ENCODE measurements around the gene PARVG. TPM values are rescaled to one million over a fixed set of nuclear protein-coding genes. Genes with fewer than 3 reads are reported as not detected.

The PARVG gene
- polyA plus RNA-seq, 4 donors: 1.1 to 7.0 (median 5.5) TPM

- H3K36me3 ChIP-seq (ENCODE audit: control insufficient read depth in 3 of 3, insufficient read depth in 2 of 3, low read depth in 1 of 3, low read length in 3 of 3): no peaks in the 10 kb centered on the region
- DNase-seq (no peak), FAIRE-seq (no peak)
- no peaks in the 10 kb centered on the region for H3K27me3 ChIP-seq (ENCODE audit: control insufficient read depth in 3 of 3, insufficient read depth in 3 of 3, low read length in 3 of 3)
- 77 to 83% (median 81%) methylated on average over 21 of the region's 21 CpGs for WGBS, 3 donors
- no peaks in the 10 kb centered on the region for H3K4me1 ChIP-seq (ENCODE audit: control insufficient read depth in 3 of 3, insufficient read depth in 2 of 3, low read depth in 1 of 3, low read length in 2 of 3)
- no peak overlapping the region for H3K27ac ChIP-seq (ENCODE audit: low read depth in 1 of 3, low read length in 2 of 3)
- H3K9me3 ChIP-seq (ENCODE audit: control insufficient read depth in 2 of 2, insufficient read depth in 1 of 2, low read depth in 1 of 2, low read length in 1 of 2): peaks cover 0 to 2% of the 10 kb centered on the region in 2 donors
- no peak overlapping the region for H3K4me3 ChIP-seq (ENCODE audit: low read depth in 1 of 3, low read length in 3 of 3)
Observed at GRCh38 chr22:44219101-44219870, 38.6 kb downstream of the PARVG start.

DNA sequence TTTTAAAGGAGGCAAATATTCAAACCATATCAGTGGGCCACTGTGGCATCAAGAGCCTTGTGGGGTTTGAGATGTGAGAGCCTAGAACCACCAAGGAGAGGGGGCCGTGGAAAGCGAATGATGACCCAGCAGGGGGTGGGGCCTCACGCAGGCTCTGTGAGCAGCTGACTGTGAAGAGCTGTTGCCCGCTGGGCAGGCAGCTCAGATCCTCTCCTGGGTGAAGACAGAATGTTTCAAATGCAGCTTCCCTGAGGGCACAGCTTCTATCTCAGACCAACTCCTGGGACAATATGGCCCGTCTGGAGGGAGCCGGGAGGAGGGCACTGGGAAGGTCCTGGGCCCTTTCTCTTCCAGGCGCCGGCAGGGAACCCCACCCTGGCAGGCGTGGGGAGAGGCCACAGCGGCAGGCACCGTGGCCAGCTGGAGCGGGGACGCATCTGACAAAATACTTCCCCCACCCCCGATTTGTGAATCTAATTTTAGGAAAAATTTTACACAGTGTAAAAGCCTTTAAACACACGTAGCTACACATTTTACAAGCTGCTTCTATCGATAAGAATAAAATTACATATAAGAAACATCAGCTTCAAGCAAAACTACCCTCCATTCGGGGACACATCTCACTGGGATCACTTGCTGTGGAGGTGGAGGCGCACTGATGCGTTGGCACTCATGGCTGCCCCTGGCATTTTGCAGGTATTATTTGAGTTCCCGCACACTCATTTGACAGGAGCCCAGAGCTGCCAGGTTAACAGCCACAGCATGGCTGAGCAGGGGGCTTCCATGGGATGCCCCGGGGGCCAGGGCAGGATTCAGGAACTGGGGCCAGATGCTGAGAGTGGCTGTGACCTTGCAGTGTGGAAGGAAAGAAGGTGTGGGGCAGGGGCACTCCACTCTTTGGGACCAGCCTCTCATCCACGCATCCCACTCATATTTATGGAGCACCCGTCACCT lies 40.3 kb downstream of the PARVG start:
- H3K36me3 ChIP-seq (ENCODE audit: control insufficient read depth in 3 of 3, insufficient read depth in 2 of 3, low read depth in 1 of 3, low read length in 3 of 3): no peaks in the 10 kb centered on the region
- H3K4me3 ChIP-seq (ENCODE audit: low read depth in 1 of 3, low read length in 3 of 3): no peak overlapping the region
- H3K27me3 ChIP-seq (ENCODE audit: control insufficient read depth in 3 of 3, insufficient read depth in 3 of 3, low read length in 3 of 3): no peaks in the 10 kb centered on the region
- no peak overlapping the region for H3K27ac ChIP-seq (ENCODE audit: low read depth in 1 of 3, low read length in 2 of 3)
- no peak for FAIRE-seq
- H3K9me3 ChIP-seq (ENCODE audit: control insufficient read depth in 2 of 2, insufficient read depth in 1 of 2, low read depth in 1 of 2, low read length in 1 of 2): no peaks in the 10 kb centered on the region
- DNase-seq: no peak
- H3K4me1 ChIP-seq (ENCODE audit: control insufficient read depth in 3 of 3, insufficient read depth in 2 of 3, low read depth in 1 of 3, low read length in 2 of 3): no peaks in the 10 kb centered on the region
- WGBS, 3 donors: 76 to 78% (median 78%) methylated on average over 23 of the region's 23 CpGs

DNA sequence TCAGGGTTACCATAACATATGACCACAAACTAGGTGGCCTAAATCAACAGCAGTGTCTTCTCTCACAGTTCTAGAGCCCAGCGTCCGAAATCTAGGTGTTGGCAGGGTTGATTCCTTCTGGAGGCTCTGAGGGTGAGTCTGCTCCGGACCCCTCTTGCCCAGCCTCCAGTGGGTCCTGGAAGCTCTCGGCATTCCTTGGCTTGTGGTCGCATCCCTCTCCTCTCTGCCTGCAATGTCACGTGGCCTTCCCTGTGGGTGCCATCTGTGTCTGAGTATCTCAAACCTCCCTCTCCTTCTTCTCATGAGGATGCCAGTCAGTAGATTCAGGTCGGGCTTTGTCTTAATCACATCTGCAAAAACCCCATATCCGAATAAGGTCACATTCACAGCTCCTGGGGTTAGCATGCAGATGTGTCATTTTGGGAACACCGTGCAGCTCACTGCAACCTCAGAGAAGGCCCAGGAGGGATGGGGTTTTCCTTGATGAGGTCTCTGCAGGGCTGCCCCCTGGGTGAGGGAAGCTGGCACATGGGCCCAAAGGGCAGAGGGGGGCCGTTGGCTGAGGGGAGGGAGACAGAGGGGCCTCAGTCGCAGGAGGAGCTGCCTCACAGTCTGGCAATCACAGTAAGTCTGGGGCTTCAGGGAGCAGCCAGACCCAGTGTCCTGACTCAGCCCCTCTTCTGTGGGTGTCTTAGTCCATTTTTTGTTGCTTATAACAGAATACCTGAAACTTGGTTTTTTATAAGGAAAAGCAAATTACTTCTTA lies 41.2 kb downstream of the PARVG start:
- no peak for DNase-seq
- FAIRE-seq: no peak
- H3K4me1 ChIP-seq (ENCODE audit: control insufficient read depth in 3 of 3, insufficient read depth in 2 of 3, low read depth in 1 of 3, low read length in 2 of 3): no peaks in the 10 kb centered on the region
- no peaks in the 10 kb centered on the region for H3K36me3 ChIP-seq (ENCODE audit: control insufficient read depth in 3 of 3, insufficient read depth in 2 of 3, low read depth in 1 of 3, low read length in 3 of 3)
- H3K27me3 ChIP-seq (ENCODE audit: control insufficient read depth in 3 of 3, insufficient read depth in 3 of 3, low read length in 3 of 3): no peaks in the 10 kb centered on the region
- H3K9me3 ChIP-seq (ENCODE audit: control insufficient read depth in 2 of 2, insufficient read depth in 1 of 2, low read depth in 1 of 2, low read length in 1 of 2): no peaks in the 10 kb centered on the region
- 83 to 91% (median 84%) methylated on average over 11 of the region's 11 CpGs for WGBS, 3 donors
- no peak overlapping the region for H3K4me3 ChIP-seq (ENCODE audit: low read depth in 1 of 3, low read length in 3 of 3)
- H3K27ac ChIP-seq (ENCODE audit: low read depth in 1 of 3, low read length in 2 of 3): no peak overlapping the region

DNA sequence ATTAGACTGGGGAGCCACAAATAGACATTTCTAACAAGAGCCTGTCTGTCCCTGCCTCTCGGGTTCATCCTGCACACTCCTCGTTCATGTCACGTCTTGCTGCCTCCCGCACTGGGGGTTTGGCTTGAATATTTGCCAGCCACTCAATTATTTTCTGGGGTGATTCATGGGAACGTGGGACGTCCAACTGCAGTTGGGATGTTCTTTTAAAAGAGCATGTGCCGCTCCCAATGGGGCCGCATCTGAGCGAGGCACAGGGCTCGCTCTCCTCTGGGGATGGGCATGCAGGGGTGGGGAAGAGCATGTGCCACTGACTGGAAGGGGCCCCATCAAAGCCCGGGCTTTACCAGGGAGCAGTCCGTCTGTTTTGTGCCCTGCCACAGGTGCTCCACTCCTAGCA lies 43.4 kb downstream of the PARVG start:
- 55 to 59% (median 57%) methylated on average over 12 of the region's 12 CpGs for WGBS, 3 donors
- FAIRE-seq: no peak
- DNase-seq: no peak

DNA sequence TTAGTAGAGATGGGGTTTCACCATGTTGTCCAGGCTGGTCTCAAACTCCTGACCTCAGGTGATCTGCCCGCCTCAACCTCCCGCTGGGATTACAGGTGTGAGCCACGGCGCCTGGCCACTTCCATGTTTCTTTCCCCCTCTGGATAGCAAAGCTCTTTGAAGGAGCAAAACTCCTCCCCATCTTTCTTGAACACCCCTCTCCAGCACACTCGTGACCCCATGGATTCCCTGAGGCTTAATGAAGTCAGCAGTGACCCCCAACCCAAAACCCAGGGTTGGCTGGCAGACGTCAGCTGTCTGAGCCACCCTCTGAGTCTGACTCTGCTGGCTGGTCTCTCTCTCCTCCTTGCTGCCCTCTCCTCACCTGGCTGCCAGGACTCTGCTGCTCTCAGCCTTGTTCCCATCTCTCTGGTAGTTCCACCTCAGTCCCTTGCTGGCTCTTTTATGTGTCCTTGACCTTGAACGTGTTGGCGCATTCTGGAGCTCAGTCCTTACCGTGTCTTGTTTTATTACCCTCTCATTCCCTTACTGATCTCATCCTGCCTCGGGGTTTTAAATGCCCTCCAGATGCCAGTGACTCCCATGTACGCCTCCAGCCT lies 44.5 kb downstream of the PARVG start:
- 58 to 66% (median 62%) methylated on average over 10 to 11 of the region's 11 CpGs for WGBS, 3 donors
- H3K27me3 ChIP-seq (ENCODE audit: control insufficient read depth in 3 of 3, insufficient read depth in 3 of 3, low read length in 3 of 3): peaks cover 0 to 4% (median 0%) of the 10 kb centered on the region in 3 donors
- FAIRE-seq: no peak
- H3K27ac ChIP-seq (ENCODE audit: low read depth in 1 of 3, low read length in 2 of 3): no peak overlapping the region
- peaks cover 0 to 4% of the 10 kb centered on the region in 2 donors for H3K9me3 ChIP-seq (ENCODE audit: control insufficient read depth in 2 of 2, insufficient read depth in 1 of 2, low read depth in 1 of 2, low read length in 1 of 2)
- H3K4me1 ChIP-seq (ENCODE audit: control insufficient read depth in 3 of 3, insufficient read depth in 2 of 3, low read depth in 1 of 3, low read length in 2 of 3): no peaks in the 10 kb centered on the region
- H3K4me3 ChIP-seq (ENCODE audit: low read depth in 1 of 3, low read length in 3 of 3): no peak overlapping the region
- H3K36me3 ChIP-seq (ENCODE audit: control insufficient read depth in 3 of 3, insufficient read depth in 2 of 3, low read depth in 1 of 3, low read length in 3 of 3): no peaks in the 10 kb centered on the region
- no peak for DNase-seq

More for the DNA sequence above, 43.4 kb downstream of the PARVG start:
- peaks cover 0 to 4% of the 10 kb centered on the region in 2 donors for H3K9me3 ChIP-seq (ENCODE audit: control insufficient read depth in 2 of 2, insufficient read depth in 1 of 2, low read depth in 1 of 2, low read length in 1 of 2)
- H3K4me3 ChIP-seq (ENCODE audit: low read depth in 1 of 3, low read length in 3 of 3): no peak overlapping the region
- H3K27me3 ChIP-seq (ENCODE audit: control insufficient read depth in 3 of 3, insufficient read depth in 3 of 3, low read length in 3 of 3): peaks cover 0 to 4% (median 0%) of the 10 kb centered on the region in 3 donors
- H3K36me3 ChIP-seq (ENCODE audit: control insufficient read depth in 3 of 3, insufficient read depth in 2 of 3, low read depth in 1 of 3, low read length in 3 of 3): no peaks in the 10 kb centered on the region
- no peaks in the 10 kb centered on the region for H3K4me1 ChIP-seq (ENCODE audit: control insufficient read depth in 3 of 3, insufficient read depth in 2 of 3, low read depth in 1 of 3, low read length in 2 of 3)
- no peak overlapping the region for H3K27ac ChIP-seq (ENCODE audit: low read depth in 1 of 3, low read length in 2 of 3)

- DNase-seq (no peak), FAIRE-seq (no peak)
- Histone ChIP-seq H3K36me3 (ENCODE audit: control insufficient read depth in 3 of 3, insufficient read depth in 2 of 3, low read depth in 1 of 3, low read length in 3 of 3) (no peaks in the 10 kb centered on the region), H3K4me3 (ENCODE audit: low read depth in 1 of 3, low read length in 3 of 3) (no peak overlapping the region), H3K27me3 (ENCODE audit: control insufficient read depth in 3 of 3, insufficient read depth in 3 of 3, low read length in 3 of 3) (peaks cover 0 to 4% (median 0%) of the 10 kb centered on the region in 3 donors), H3K27ac (ENCODE audit: low read depth in 1 of 3, low read length in 2 of 3) (no peak overlapping the region), H3K9me3 (ENCODE audit: control insufficient read depth in 2 of 2, insufficient read depth in 1 of 2, low read depth in 1 of 2, low read length in 1 of 2) (peaks cover 0 to 4% of the 10 kb centered on the region in 2 donors), H3K4me1 (ENCODE audit: control insufficient read depth in 3 of 3, insufficient read depth in 2 of 3, low read depth in 1 of 3, low read length in 2 of 3) (no peaks in the 10 kb centered on the region)
- WGBS, 3 donors: 73 to 75% (median 73%) methylated on average over 8 of the region's 8 CpGs
Observed at GRCh38 chr22:44225812-44226211, 45.1 kb downstream of the PARVG start.

DNA sequence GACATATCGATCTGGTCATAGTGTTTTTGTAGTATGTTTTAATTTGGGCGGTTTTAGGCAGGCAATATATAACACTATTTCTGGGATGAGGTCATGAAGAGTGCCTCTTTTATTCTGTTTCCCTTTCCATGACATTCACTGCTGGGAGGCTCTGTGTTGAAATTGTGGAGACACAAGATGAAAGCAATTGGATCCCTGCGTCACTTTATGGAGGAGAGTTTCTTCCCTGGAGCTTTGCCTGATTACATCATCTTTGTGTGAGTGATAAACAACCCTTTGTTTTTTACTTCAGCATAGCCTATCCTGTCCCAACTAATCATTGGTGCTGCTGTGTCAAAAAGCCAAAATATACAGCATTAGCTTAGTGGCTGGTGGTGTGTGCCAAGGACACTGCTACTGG lies 48.6 kb downstream of the PARVG start:
- no peaks in the 10 kb centered on the region for H3K36me3 ChIP-seq (ENCODE audit: control insufficient read depth in 3 of 3, insufficient read depth in 2 of 3, low read depth in 1 of 3, low read length in 3 of 3)
- peaks cover 0 to 4% of the 10 kb centered on the region in 2 donors for H3K9me3 ChIP-seq (ENCODE audit: control insufficient read depth in 2 of 2, insufficient read depth in 1 of 2, low read depth in 1 of 2, low read length in 1 of 2)
- FAIRE-seq: no peak
- WGBS, 3 donors: 78 to 92% (median 82%) methylated on average over 3 of the region's 3 CpGs
- no peak overlapping the region for H3K4me3 ChIP-seq (ENCODE audit: low read depth in 1 of 3, low read length in 3 of 3)
- H3K27me3 ChIP-seq (ENCODE audit: control insufficient read depth in 3 of 3, insufficient read depth in 3 of 3, low read length in 3 of 3): peaks cover 0 to 4% (median 0%) of the 10 kb centered on the region in 3 donors
- no peak overlapping the region for H3K27ac ChIP-seq (ENCODE audit: low read depth in 1 of 3, low read length in 2 of 3)
- no peak for DNase-seq
- no peaks in the 10 kb centered on the region for H3K4me1 ChIP-seq (ENCODE audit: control insufficient read depth in 3 of 3, insufficient read depth in 2 of 3, low read depth in 1 of 3, low read length in 2 of 3)
